ENCODE measurements around the gene ADCK1. TPM values are rescaled to one million over a fixed set of nuclear protein-coding genes. Genes with fewer than 3 reads are reported as not detected.
"Not testable (repeated sequence)": the region's sequence is repeated elsewhere in the genome, so short reads cannot be mapped to it uniquely, and the experiment has no call there.

Gene ADCK1
- total and polyA plus RNA-seq, 4 donors = 5.7 to 8.8 (median 7.0) TPM

- H3K36me3 ChIP-seq (ENCODE audit: control insufficient read depth in 4 of 4, insufficient read depth in 4 of 4, low read length in 4 of 4) = no peaks in the 10 kb centered on the region
- no peak overlapping the region for H3K9ac ChIP-seq (ENCODE audit: insufficient read depth in 1 of 2, low read length in 2 of 2)
- WGBS, 2 donors = 88 to 97% methylated on average over 3 of the region's 3 CpGs
- H3K4me3 ChIP-seq = no peak overlapping the region
- no peak overlapping the region for H3K27ac ChIP-seq (ENCODE audit: low read depth in 1 of 2, low read length in 1 of 2)
- no peak for TF ChIP-seq CTCF (IDR thresholded peaks at IDR 0.05; ENCODE audit: control extremely low read depth, extremely low read depth)
- H3K9me3 ChIP-seq (ENCODE audit: control insufficient read depth in 4 of 4, insufficient read depth in 3 of 4, low read length in 3 of 4) = no peaks in the 10 kb centered on the region
- no peaks in the 10 kb centered on the region for H3K27me3 ChIP-seq (ENCODE audit: control insufficient read depth in 3 of 3, insufficient read depth in 3 of 3, low read length in 2 of 3)
- peaks cover 0 to 16% (median 7%) of the 10 kb centered on the region in 5 donors for H3K4me1 ChIP-seq (ENCODE audit: control insufficient read depth in 5 of 5, insufficient read depth in 5 of 5, low read length in 5 of 5)
- no peak for DNase-seq
- no peak for ATAC-seq (ENCODE audit: insufficient read depth, low FRiP score)
These were observed 35.9 kb upstream of the ADCK1 start for GRCh38 chr14:77763978-77764377.

- not testable (repeated sequence) for DNase-seq; H3K9me3 ChIP-seq (ENCODE audit: control insufficient read depth in 4 of 4, insufficient read depth in 3 of 4, low read length in 3 of 4); H3K4me3 ChIP-seq; H3K36me3 ChIP-seq (ENCODE audit: control insufficient read depth in 4 of 4, insufficient read depth in 4 of 4, low read length in 4 of 4); ATAC-seq (ENCODE audit: insufficient read depth, low FRiP score); H3K9ac ChIP-seq (ENCODE audit: insufficient read depth in 1 of 2, low read length in 2 of 2); H3K4me1 ChIP-seq (ENCODE audit: control insufficient read depth in 5 of 5, insufficient read depth in 5 of 5, low read length in 5 of 5); H3K27ac ChIP-seq (ENCODE audit: low read depth in 1 of 2, low read length in 1 of 2); H3K27me3 ChIP-seq (ENCODE audit: control insufficient read depth in 3 of 3, insufficient read depth in 3 of 3, low read length in 2 of 3)
- 6 to 28% methylated on average over 2 of the region's 2 CpGs for WGBS, 2 donors
These were observed 31.4 kb upstream of the ADCK1 start for GRCh38 chr14:77768442-77769069.

- H3K4me3 ChIP-seq; DNase-seq; ATAC-seq (ENCODE audit: insufficient read depth, low FRiP score); H3K27me3 ChIP-seq (ENCODE audit: control insufficient read depth in 3 of 3, insufficient read depth in 3 of 3, low read length in 2 of 3); H3K36me3 ChIP-seq (ENCODE audit: control insufficient read depth in 4 of 4, insufficient read depth in 4 of 4, low read length in 4 of 4); H3K4me1 ChIP-seq (ENCODE audit: control insufficient read depth in 5 of 5, insufficient read depth in 5 of 5, low read length in 5 of 5); H3K9ac ChIP-seq (ENCODE audit: insufficient read depth in 1 of 2, low read length in 2 of 2); H3K9me3 ChIP-seq (ENCODE audit: control insufficient read depth in 4 of 4, insufficient read depth in 3 of 4, low read length in 3 of 4); H3K27ac ChIP-seq (ENCODE audit: low read depth in 1 of 2, low read length in 1 of 2): not testable (repeated sequence)
- WGBS, 2 donors = 86 to 88% methylated on average over 4 of the region's 4 CpGs
These were observed 25.9 kb upstream of the ADCK1 start for GRCh38 chr14:77773966-77774365.

- ATAC-seq (ENCODE audit: insufficient read depth, low FRiP score) (no peak), DNase-seq (no peak)
- Histone ChIP-seq H3K4me1 (ENCODE audit: control insufficient read depth in 5 of 5, insufficient read depth in 5 of 5, low read length in 5 of 5) (no peaks in the 10 kb centered on the region), H3K4me3 (no peak overlapping the region), H3K27ac (ENCODE audit: low read depth in 1 of 2, low read length in 1 of 2) (no peak overlapping the region), H3K9ac (ENCODE audit: insufficient read depth in 1 of 2, low read length in 2 of 2) (no peak overlapping the region), H3K36me3 (ENCODE audit: control insufficient read depth in 4 of 4, insufficient read depth in 4 of 4, low read length in 4 of 4) (no peaks in the 10 kb centered on the region), H3K27me3 (ENCODE audit: control insufficient read depth in 3 of 3, insufficient read depth in 3 of 3, low read length in 2 of 3) (no peaks in the 10 kb centered on the region), H3K9me3 (ENCODE audit: control insufficient read depth in 4 of 4, insufficient read depth in 3 of 4, low read length in 3 of 4) (no peaks in the 10 kb centered on the region)
- no peak for TF ChIP-seq CTCF (IDR thresholded peaks at IDR 0.05; ENCODE audit: control extremely low read depth, extremely low read depth)
These were observed 17.7 kb upstream of the ADCK1 start for GRCh38 chr14:77782202-77782601.

Data from lung (tissue), 12 donors.